Measurements from ENCODE around the gene BTBD2.

- TF ChIP-seq GATA3 (IDR thresholded peaks at IDR 0.05; ENCODE audit: low read depth, low read length) (no peak), GATA2 (IDR thresholded peaks at IDR 0.05; ENCODE audit: low read depth, low read length) (no peak)
Measured at GRCh38 chr19:1944916-1945561, 70.5 kb downstream of the BTBD2 start.

All from SH-SY5Y (cell line).